Measurements from ENCODE around the gene GALNT7.

GRCh38 chr4:173269280-173269679 lies 100.7 kb downstream of the GALNT7 start:
- TF ChIP-seq CTCF (IDR thresholded peaks at IDR 0.05) (no peak), POLR2A (IDR thresholded peaks at IDR 0.05) (no peak)

Data from heart left ventricle (tissue), 13 donors.